Natural killer cell (primary cell): ENCODE measurements around the gene RMP24.

Experiments used
- ATAC-seq, 3 donors: fragments of 150-1000 bp in 2 of 3; fragments of 200-7000 bp in 1 of 3; cut with Tn5 transposase; 1 replicate in 1 of 3; 2 replicates in 2 of 3; pipeline ENCODE4 v1.10.0; 2021; ENCODE audit warnings: mild to moderate bottlenecking in 2 of 3, moderate library complexity in 2 of 3
- DNase-seq, 2 donors: peaks; one replicate each; pipeline versions ENCODE4 v3.0.0 to v3.0.0-alpha.2; 2013 to 2021; ENCODE audit warnings: mixed read lengths in 1 of 2
- H3K27ac ChIP-seq: one replicate; pipeline ENCODE4 v1.5.1; 2013; ENCODE audit warnings: mild to moderate bottlenecking, low read length
- H3K27me3 ChIP-seq: one replicate; pipeline ENCODE4 v1.6.1; 2013; ENCODE audit warnings: low read length; ENCODE audit not compliant: control insufficient read depth, insufficient read depth
- H3K36me3 ChIP-seq: one replicate; pipeline ENCODE4 v1.6.1; 2013; ENCODE audit warnings: low read length; ENCODE audit not compliant: control insufficient read depth, insufficient read depth
- H3K4me1 ChIP-seq: one replicate; pipeline ENCODE4 v1.6.1; 2013; ENCODE audit warnings: low read length; ENCODE audit not compliant: control insufficient read depth, insufficient read depth
- H3K4me3 ChIP-seq: one replicate; pipeline ENCODE4 v1.5.1; 2013; ENCODE audit warnings: low read length
- H3K9me3 ChIP-seq: one replicate; pipeline ENCODE4 v1.6.1; 2013; ENCODE audit warnings: low read length; ENCODE audit not compliant: control insufficient read depth, insufficient read depth
- H3K27ac Mint-ChIP-seq, 2 donors: one replicate each; pipeline ENCODE4 v1.8.0; 2022; ENCODE audit warnings: mild to moderate bottlenecking in 2 of 2, mixed read lengths in 2 of 2, moderate library complexity in 1 of 2
- H3K27me3 Mint-ChIP-seq, 2 donors: one replicate each; pipeline ENCODE4 v1.8.0; 2022; ENCODE audit warnings: low read depth in 2 of 2, mixed read lengths in 2 of 2
- H3K36me3 Mint-ChIP-seq: one replicate; pipeline ENCODE4 v1.8.0; 2022; ENCODE audit warnings: mixed read lengths
- H3K4me1 Mint-ChIP-seq, 2 donors: one replicate each; pipeline ENCODE4 v1.8.0; 2022; ENCODE audit warnings: mixed read lengths in 2 of 2
- H3K4me3 Mint-ChIP-seq: one replicate; pipeline ENCODE4 v1.8.0; 2022; ENCODE audit warnings: mild to moderate bottlenecking, moderate library complexity, mixed read lengths
- H3K9me3 Mint-ChIP-seq, 2 donors: one replicate each; pipeline ENCODE4 v1.8.0; 2022; ENCODE audit warnings: mixed read lengths in 2 of 2
- CTCF ChIP-seq: fragments of 200-600 bp; IDR thresholded peaks from one replicate; pipeline ENCODE4 v1.8.0; 2022; ENCODE audit warnings: antibody characterized with exemption
- WGBS: methylation state at CpG from one replicate; pipeline ENCODE4 v1.1.7; 2013; ENCODE audit warnings: missing lambda C conversion rate; ENCODE audit not compliant: insufficient coverage; 5-methylcytosine and 5-hydroxymethylcytosine counted together
- intact Hi-C: fragments of 100-400 bp; cut with micrococcal nuclease; formaldehyde crosslinking; loops from one replicate; pipeline ENCODE4 v1.14.2; 2022

RMP24 gene

GRCh38 chr18:36012891-36013290, 40.4 kb downstream of the RMP24 start:
- no peaks in the 10 kb centered on the region for H3K27me3 ChIP-seq
- no peaks in the 10 kb centered on the region for H3K9me3 Mint-ChIP-seq
- no peaks in the 10 kb centered on the region for H3K4me1 Mint-ChIP-seq
- no peaks in the 10 kb centered on the region for H3K36me3 Mint-ChIP-seq
- H3K4me3 Mint-ChIP-seq, result no peak overlapping the region
- DNase-seq, result no peak
- no peak overlapping the region for H3K4me3 ChIP-seq
- H3K4me1 ChIP-seq, result no peaks in the 10 kb centered on the region
- no peak overlapping the region for H3K27ac Mint-ChIP-seq
- ATAC-seq, result no peak
- no peak for TF ChIP-seq CTCF
- no peak overlapping the region for H3K27ac ChIP-seq
- no peaks in the 10 kb centered on the region for H3K36me3 ChIP-seq
- intact Hi-C loops, result no loop called here
- WGBS, result 100% methylated on average over 1 of the region's 2 CpGs
- no peaks in the 10 kb centered on the region for H3K9me3 ChIP-seq
- H3K27me3 Mint-ChIP-seq, result no peaks in the 10 kb centered on the region

GRCh38 chr18:36015629-36016028, 43.1 kb downstream of the RMP24 start:
- ATAC-seq (no peak), DNase-seq (no peak)
- H3K4me1 ChIP-seq, result no peaks in the 10 kb centered on the region
- no peaks in the 10 kb centered on the region for H3K27me3 ChIP-seq
- Mint-ChIP-seq H3K4me1 (no peaks in the 10 kb centered on the region), H3K27ac (no peak overlapping the region), H3K36me3 (no peaks in the 10 kb centered on the region), H3K4me3 (no peak overlapping the region), H3K9me3 (no peaks in the 10 kb centered on the region), H3K27me3 (no peaks in the 10 kb centered on the region)
- no peak overlapping the region for H3K27ac ChIP-seq
- no peaks in the 10 kb centered on the region for H3K9me3 ChIP-seq
- intact Hi-C loops, result loop anchor here (5.0 kb wide), 2 partner anchors 557 to 792 kb away; no protein-coding TSS in a partner anchor
- 83% methylated on average over 3 of the region's 3 CpGs for WGBS
- no peaks in the 10 kb centered on the region for H3K36me3 ChIP-seq
- no peak overlapping the region for H3K4me3 ChIP-seq
- no peak for TF ChIP-seq CTCF

GRCh38 chr18:36017232-36017631, 44.8 kb downstream of the RMP24 start:
- intact Hi-C loops, result loop anchor here (1.0 to 5.0 kb wide), 3 partner anchors 267 to 790 kb away; no protein-coding TSS in a partner anchor
- Mint-ChIP-seq H3K27ac (no peak overlapping the region), H3K27me3 (no peaks in the 10 kb centered on the region), H3K4me1 (no peaks in the 10 kb centered on the region), H3K9me3 (no peaks in the 10 kb centered on the region), H3K36me3 (no peaks in the 10 kb centered on the region), H3K4me3 (no peak overlapping the region)
- no peaks in the 10 kb centered on the region for H3K9me3 ChIP-seq
- no peak overlapping the region for H3K4me3 ChIP-seq
- H3K36me3 ChIP-seq, result no peaks in the 10 kb centered on the region
- 74% methylated on average over 1 of the region's 2 CpGs for WGBS
- H3K27me3 ChIP-seq, result no peaks in the 10 kb centered on the region
- no peak for TF ChIP-seq CTCF
- DNase-seq (no peak), ATAC-seq (no peak)
- H3K4me1 ChIP-seq, result no peaks in the 10 kb centered on the region
- no peak overlapping the region for H3K27ac ChIP-seq

GRCh38 chr18:36020174-36020711, 47.8 kb downstream of the RMP24 start:
- Mint-ChIP-seq H3K4me3 (no peak overlapping the region), H3K27ac (no peak overlapping the region), H3K27me3 (no peaks in the 10 kb centered on the region), H3K4me1 (no peaks in the 10 kb centered on the region), H3K9me3 (no peaks in the 10 kb centered on the region), H3K36me3 (no peaks in the 10 kb centered on the region)
- peaks cover 8% of the 10 kb centered on the region for H3K36me3 ChIP-seq
- no peaks in the 10 kb centered on the region for H3K9me3 ChIP-seq
- intact Hi-C loops, result no loop called here
- no peak for DNase-seq
- H3K4me3 ChIP-seq, result no peak overlapping the region
- H3K4me1 ChIP-seq, result no peaks in the 10 kb centered on the region
- no peak for ATAC-seq
- H3K27ac ChIP-seq, result no peak overlapping the region
- WGBS, result 90% methylated on average over 2 of the region's 3 CpGs
- H3K27me3 ChIP-seq, result no peaks in the 10 kb centered on the region
- TF ChIP-seq CTCF, result no peak
